Esophagus squamous epithelium (tissue), 5 donors: Measurements from ENCODE around the gene ITPR3. TPM values are rescaled to one million over a fixed set of nuclear protein-coding genes. Genes with fewer than 3 reads are reported as not detected.

Experiments used
- DNase-seq: peaks from one replicate; lab custom pipeline; 2025; lab: John Stamatoyannopoulos, UW
- H3K27ac ChIP-seq, 4 donors: fragments of 200-600 bp; sonication (generic); one replicate each; pipeline ENCODE4 v1.5.1; 2016 to 2019; ENCODE audit warnings: mild to moderate bottlenecking in 1 of 4
- H3K27me3 ChIP-seq, 4 donors: fragments of 200-600 bp; sonication (generic); 1 replicate in 3 of 4; 2 replicates in 1 of 4; pipeline versions ENCODE4 v1.5.1 to v1.6.0; 2017 to 2021; ENCODE audit warnings: antibody characterized with exemption in 1 of 4
- H3K36me3 ChIP-seq, 3 donors: fragments of 200-600 bp; sonication (generic); one replicate each; pipeline ENCODE4 v1.5.1; 2016 to 2019
- H3K4me1 ChIP-seq, 3 donors: fragments of 200-600 bp; sonication (generic); one replicate each; pipeline ENCODE4 v1.5.1; 2017 to 2019
- H3K4me3 ChIP-seq, 4 donors: fragments of 200-600 bp; sonication (generic); 1 replicate in 3 of 4; 2 replicates in 1 of 4; pipeline ENCODE4 v1.5.1; 2016 to 2019; ENCODE audit warnings: mild to moderate bottlenecking in 2 of 4, moderate library complexity in 1 of 4
- H3K9me3 ChIP-seq, 3 donors: fragments of 200-600 bp; sonication (generic); one replicate each; pipeline ENCODE4 v1.5.1; 2016 to 2019
- POLR2A ChIP-seq, 4 donors: fragments of 450-650 bp; IDR thresholded peaks; one replicate each; pipeline ENCODE4 v1.6.1; 2017; ENCODE audit warnings: antibody characterized with exemption in 4 of 4, mild to moderate bottlenecking in 4 of 4, moderate library complexity in 3 of 4
- WGBS, 2 donors: methylation state at CpG; one replicate each; pipeline ENCODE4 v1.1.5; 2018; 5-methylcytosine and 5-hydroxymethylcytosine counted together
- intact Hi-C: fragments of 100-400 bp; cut with DNase I; formaldehyde crosslinking; loops from one replicate; pipeline ENCODE4 v1.15.0; 2022
- total RNA-seq, 4 donors: library from RNA; depleted of rRNA; stranded (reverse); fragments of >200 nt; gene quantifications; one replicate each; pipeline ENCODE4 v1.1.0, GENCODE V29; 2016
- TF ChIP-seq, protein P1 (sequence below), 6 experiments: fragments of 450-650 bp in 4 of 6; fragments of 200-600 bp in 2 of 6; sonication (generic) in 2 of 6; IDR thresholded peaks; one replicate each; pipeline ENCODE4 v1.5.1; 2016 to 2019; ENCODE audit warnings: antibody characterized with exemption in 6 of 6, mild to moderate bottlenecking in 4 of 6, moderate library complexity in 4 of 6
- donor health status: DM: yes; HTN: yes; CAD: no.

Gene ITPR3
- total RNA-seq, 4 donors from 2014 or later = 21.8 to 39.2 (median 35.3) TPM

GRCh38 chr6:33668328-33668727, 47.2 kb downstream of the ITPR3 start:
- no peaks in the 10 kb centered on the region for H3K27me3 ChIP-seq
- H3K27ac ChIP-seq = peak overlapping the region; percentile 11 to 49 (median 28)
- peaks cover 0 to 39% (median 0%) of the 10 kb centered on the region in 3 donors for H3K4me1 ChIP-seq
- H3K36me3 ChIP-seq = peaks cover 7 to 95% (median 29%) of the 10 kb centered on the region in 3 donors
- H3K9me3 ChIP-seq = no peaks in the 10 kb centered on the region
- 94 to 100% methylated on average over 2 to 6 of the region's 8 CpGs for WGBS, 2 donors
- TF ChIP-seq, protein P1, sequence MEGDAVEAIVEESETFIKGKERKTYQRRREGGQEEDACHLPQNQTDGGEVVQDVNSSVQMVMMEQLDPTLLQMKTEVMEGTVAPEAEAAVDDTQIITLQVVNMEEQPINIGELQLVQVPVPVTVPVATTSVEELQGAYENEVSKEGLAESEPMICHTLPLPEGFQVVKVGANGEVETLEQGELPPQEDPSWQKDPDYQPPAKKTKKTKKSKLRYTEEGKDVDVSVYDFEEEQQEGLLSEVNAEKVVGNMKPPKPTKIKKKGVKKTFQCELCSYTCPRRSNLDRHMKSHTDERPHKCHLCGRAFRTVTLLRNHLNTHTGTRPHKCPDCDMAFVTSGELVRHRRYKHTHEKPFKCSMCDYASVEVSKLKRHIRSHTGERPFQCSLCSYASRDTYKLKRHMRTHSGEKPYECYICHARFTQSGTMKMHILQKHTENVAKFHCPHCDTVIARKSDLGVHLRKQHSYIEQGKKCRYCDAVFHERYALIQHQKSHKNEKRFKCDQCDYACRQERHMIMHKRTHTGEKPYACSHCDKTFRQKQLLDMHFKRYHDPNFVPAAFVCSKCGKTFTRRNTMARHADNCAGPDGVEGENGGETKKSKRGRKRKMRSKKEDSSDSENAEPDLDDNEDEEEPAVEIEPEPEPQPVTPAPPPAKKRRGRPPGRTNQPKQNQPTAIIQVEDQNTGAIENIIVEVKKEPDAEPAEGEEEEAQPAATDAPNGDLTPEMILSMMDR (IDR thresholded peaks at IDR 0.05) = no peak
- TF ChIP-seq POLR2A (IDR thresholded peaks at IDR 0.05) = no peak
- no peak for DNase-seq
- intact Hi-C loops = no loop called here
- H3K4me3 ChIP-seq = no peak overlapping the region

DNA sequence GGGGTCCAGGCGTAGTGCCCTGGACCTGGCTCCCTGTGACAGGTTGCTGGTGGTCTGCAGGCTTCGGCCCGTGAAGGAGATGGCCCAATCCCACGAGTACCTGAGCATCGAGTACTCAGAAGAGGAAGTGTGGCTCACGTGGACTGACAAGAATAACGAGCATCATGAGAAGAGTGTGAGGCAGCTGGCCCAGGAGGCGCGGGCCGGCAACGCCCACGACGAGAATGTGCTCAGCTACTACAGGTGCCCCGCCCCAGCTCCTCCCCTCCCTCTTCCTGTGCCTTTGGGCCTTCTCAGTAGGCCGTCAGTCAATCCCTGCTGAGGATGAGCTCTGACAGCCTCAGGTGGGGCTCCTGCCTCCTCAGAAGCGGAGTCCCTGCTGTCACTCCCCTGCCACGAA, 47.8 kb downstream of the ITPR3 start:
- Histone ChIP-seq H3K36me3 (peaks cover 7 to 95% (median 33%) of the 10 kb centered on the region in 3 donors), H3K4me1 (peaks cover 0 to 39% (median 0%) of the 10 kb centered on the region in 3 donors), H3K27ac (peak overlapping the region; percentile 14 to 49 (median 28)), H3K27me3 (no peaks in the 10 kb centered on the region), H3K4me3 (no peak overlapping the region), H3K9me3 (no peaks in the 10 kb centered on the region)
- 23% methylated on average over 6 to 7 of the region's 17 CpGs for WGBS, 2 donors
- no peak for TF ChIP-seq POLR2A (IDR thresholded peaks at IDR 0.05)
- TF ChIP-seq, protein P1 (IDR thresholded peaks at IDR 0.05) = no peak
- no peak for DNase-seq
- intact Hi-C loops = no loop called here

GRCh38 chr6:33670086-33670660, 49.1 kb downstream of the ITPR3 start:
- H3K27me3 ChIP-seq = no peaks in the 10 kb centered on the region
- peaks cover 0 to 39% (median 0%) of the 10 kb centered on the region in 3 donors for H3K4me1 ChIP-seq
- H3K9me3 ChIP-seq = no peaks in the 10 kb centered on the region
- intact Hi-C loops = no loop called here
- H3K36me3 ChIP-seq = peaks cover 7 to 95% (median 34%) of the 10 kb centered on the region in 3 donors
- TF ChIP-seq, protein P1 (IDR thresholded peaks at IDR 0.05) = no peak
- TF ChIP-seq POLR2A (IDR thresholded peaks at IDR 0.05) = no peak
- DNase-seq = no peak
- WGBS, 2 donors = 87 to 94% methylated on average over 13 to 20 of the region's 21 CpGs
- H3K4me3 ChIP-seq = no peak overlapping the region
- H3K27ac ChIP-seq = peak overlapping the region in 2 of 4 donors; percentile 26 to 42

DNA sequence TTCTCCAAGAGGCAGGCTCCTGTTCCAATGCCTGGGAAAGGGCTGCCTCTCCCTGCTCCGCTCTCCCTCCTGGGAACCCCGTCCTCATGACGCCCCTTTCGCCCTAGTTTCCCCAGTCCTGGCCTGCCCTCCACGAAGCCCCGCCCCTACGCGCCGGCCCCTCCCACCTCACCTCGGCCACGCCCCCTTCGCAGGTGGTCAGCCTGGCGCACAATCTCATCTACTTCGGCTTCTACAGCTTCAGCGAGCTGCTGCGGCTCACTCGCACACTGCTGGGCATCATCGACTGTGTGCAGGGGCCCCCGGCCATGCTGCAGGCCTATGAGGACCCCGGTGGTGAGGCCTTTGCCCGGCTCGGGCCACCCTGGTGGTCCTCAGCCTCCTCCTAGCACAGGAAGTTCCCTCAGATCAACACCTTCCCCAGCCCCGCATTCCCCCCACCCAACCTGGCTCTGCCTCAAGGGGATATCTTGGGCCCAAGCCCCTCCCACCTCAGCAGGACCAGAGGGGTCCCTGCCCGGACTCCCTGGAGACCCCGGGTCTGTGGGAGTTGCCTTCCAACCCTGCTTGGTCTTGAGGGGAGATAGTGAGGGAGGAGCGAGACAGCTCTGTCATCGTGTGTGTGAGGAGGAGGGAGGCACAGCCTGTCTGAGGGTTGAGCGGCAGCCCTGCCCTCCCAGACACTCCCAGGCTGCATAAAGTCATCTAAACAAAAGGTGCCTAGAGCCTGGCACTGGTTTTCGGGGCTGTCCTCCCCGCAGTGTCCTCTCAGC, 50.0 kb downstream of the ITPR3 start:
- intact Hi-C loops = no loop called here
- Histone ChIP-seq H3K36me3 (peaks cover 7 to 95% (median 41%) of the 10 kb centered on the region in 3 donors), H3K27me3 (no peaks in the 10 kb centered on the region), H3K4me3 (no peak overlapping the region), H3K4me1 (peaks cover 0 to 39% (median 0%) of the 10 kb centered on the region in 3 donors), H3K27ac (peak overlapping the region in 2 of 4 donors; percentile 26 to 63), H3K9me3 (no peaks in the 10 kb centered on the region)
- DNase-seq = no peak
- TF ChIP-seq, protein P1 (IDR thresholded peaks at IDR 0.05) = no peak
- TF ChIP-seq POLR2A (IDR thresholded peaks at IDR 0.05) = no peak
- WGBS, 2 donors = 70% methylated on average over 18 to 24 of the region's 30 CpGs

DNA sequence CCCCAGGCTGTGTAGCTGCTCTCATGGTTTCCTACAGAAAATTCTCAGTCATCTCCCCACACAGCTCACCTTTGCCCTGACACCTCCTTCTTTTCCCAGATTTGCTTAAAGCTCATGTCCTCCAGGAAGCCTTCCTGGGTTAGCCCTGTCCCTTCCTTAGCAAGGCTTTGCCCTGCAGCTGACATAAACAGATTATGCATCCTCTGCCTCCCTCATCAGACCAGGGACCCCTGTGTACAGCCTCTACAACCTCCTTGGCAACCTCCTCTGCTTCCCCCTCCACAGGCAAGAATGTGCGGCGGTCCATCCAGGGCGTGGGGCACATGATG, 50.6 kb downstream of the ITPR3 start:
- WGBS, 2 donors = 90 to 94% methylated on average over 3 of the region's 3 CpGs
- no peak for TF ChIP-seq POLR2A (IDR thresholded peaks at IDR 0.05)
- Histone ChIP-seq H3K4me1 (peaks cover 0 to 39% (median 0%) of the 10 kb centered on the region in 3 donors), H3K36me3 (peaks cover 7 to 95% (median 44%) of the 10 kb centered on the region in 3 donors), H3K4me3 (no peak overlapping the region), H3K27ac (peak overlapping the region in 2 of 4 donors; percentile 13 to 63), H3K27me3 (no peaks in the 10 kb centered on the region), H3K9me3 (no peaks in the 10 kb centered on the region)
- intact Hi-C loops = no loop called here
- no peak for DNase-seq
